T-helper 17 cell (primary cell): ENCODE results near the gene PRRX1. TPM values are rescaled to one million over a fixed set of nuclear protein-coding genes. Genes with fewer than 3 reads are reported as not detected.

ENCODE experiments used
- ATAC-seq: fragments of 150-1000 bp; cut with Tn5 transposase; 2 replicates; pipeline ENCODE4 v1.10.0; 2021; ENCODE audit warnings: mild to moderate bottlenecking, moderate library complexity
- DNase-seq, 3 donors: peaks; one replicate each; pipeline versions ENCODE4 v3.0.0 to v3.0.0-alpha.2; 2020 to 2021
- H3K9me3 ChIP-seq: one replicate; pipeline ENCODE4 v1.7.0; 2013; ENCODE audit warnings: low read length, mild to moderate bottlenecking; ENCODE audit not compliant: control insufficient read depth, poor library complexity, severe bottlenecking
- H3K27ac Mint-ChIP-seq: one replicate; pipeline ENCODE4 v1.8.0; 2022; ENCODE audit warnings: mild to moderate bottlenecking, moderate library complexity, mixed read lengths
- H3K27me3 Mint-ChIP-seq: one replicate; pipeline ENCODE4 v1.8.0; 2022; ENCODE audit warnings: mixed read lengths
- H3K36me3 Mint-ChIP-seq: one replicate; pipeline ENCODE4 v1.8.0; 2022; ENCODE audit warnings: low read depth, mixed read lengths
- H3K4me1 Mint-ChIP-seq: one replicate; pipeline ENCODE4 v1.8.0; 2022; ENCODE audit warnings: mild to moderate bottlenecking, mixed read lengths
- H3K4me3 Mint-ChIP-seq: one replicate; pipeline ENCODE4 v1.8.0; 2022; ENCODE audit warnings: mild to moderate bottlenecking, moderate library complexity, mixed read lengths
- total RNA-seq, 4 donors: library from RNA in 2 of 4; stranded (reverse) in 2 of 4; gene quantifications; one replicate each; pipeline ENCODE4 v1.2.3 and lab custom pipeline; 2022 to 2026

The PRRX1 gene
- total RNA-seq, 2 donors from 2014 or later, result not detected

GRCh38 chr1:170755795-170756194 is 91.9 kb downstream of the PRRX1 start:
- no peak overlapping the region for H3K27ac Mint-ChIP-seq
- no peaks in the 10 kb centered on the region for H3K9me3 ChIP-seq
- ATAC-seq (no peak), DNase-seq (no peak)
- H3K36me3 Mint-ChIP-seq, result no peaks in the 10 kb centered on the region
- no peaks in the 10 kb centered on the region for H3K4me1 Mint-ChIP-seq
- H3K27me3 Mint-ChIP-seq, result peaks cover 9% of the 10 kb centered on the region
- no peak overlapping the region for H3K4me3 Mint-ChIP-seq

DNA sequence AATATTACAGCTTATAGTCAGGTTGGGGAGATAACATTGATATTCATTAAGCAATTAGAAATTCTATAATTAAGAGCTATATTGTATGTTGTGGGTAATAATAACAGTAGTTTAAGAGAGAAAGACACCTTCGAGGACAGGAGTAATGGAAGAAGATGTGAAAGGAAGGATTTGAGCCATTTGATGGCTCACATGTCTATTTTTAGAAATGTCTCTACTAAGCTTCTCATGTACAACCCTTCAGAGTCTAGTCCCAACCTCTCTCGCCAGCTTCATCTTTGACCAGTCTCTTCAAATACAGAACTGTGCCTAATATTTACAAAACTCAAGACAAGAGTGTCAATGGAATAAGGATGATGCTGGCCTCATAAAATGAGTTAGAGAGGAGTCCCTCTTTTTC is 95.1 kb downstream of the PRRX1 start:
- DNase-seq (no peak), ATAC-seq (no peak)

GRCh38 chr1:170765279-170765678 is 101.3 kb downstream of the PRRX1 start:
- DNase-seq (no peak), ATAC-seq (no peak)
- Mint-ChIP-seq H3K4me3 (no peak overlapping the region), H3K36me3 (no peaks in the 10 kb centered on the region), H3K4me1 (no peaks in the 10 kb centered on the region), H3K27me3 (no peaks in the 10 kb centered on the region), H3K27ac (no peak overlapping the region)
- no peaks in the 10 kb centered on the region for H3K9me3 ChIP-seq

More for the DNA sequence above, 95.1 kb downstream of the PRRX1 start:
- no peak overlapping the region for H3K27ac Mint-ChIP-seq
- no peaks in the 10 kb centered on the region for H3K4me1 Mint-ChIP-seq
- H3K27me3 Mint-ChIP-seq, result peaks cover 4% of the 10 kb centered on the region
- no peak overlapping the region for H3K4me3 Mint-ChIP-seq
- H3K9me3 ChIP-seq, result no peaks in the 10 kb centered on the region
- no peaks in the 10 kb centered on the region for H3K36me3 Mint-ChIP-seq

DNA sequence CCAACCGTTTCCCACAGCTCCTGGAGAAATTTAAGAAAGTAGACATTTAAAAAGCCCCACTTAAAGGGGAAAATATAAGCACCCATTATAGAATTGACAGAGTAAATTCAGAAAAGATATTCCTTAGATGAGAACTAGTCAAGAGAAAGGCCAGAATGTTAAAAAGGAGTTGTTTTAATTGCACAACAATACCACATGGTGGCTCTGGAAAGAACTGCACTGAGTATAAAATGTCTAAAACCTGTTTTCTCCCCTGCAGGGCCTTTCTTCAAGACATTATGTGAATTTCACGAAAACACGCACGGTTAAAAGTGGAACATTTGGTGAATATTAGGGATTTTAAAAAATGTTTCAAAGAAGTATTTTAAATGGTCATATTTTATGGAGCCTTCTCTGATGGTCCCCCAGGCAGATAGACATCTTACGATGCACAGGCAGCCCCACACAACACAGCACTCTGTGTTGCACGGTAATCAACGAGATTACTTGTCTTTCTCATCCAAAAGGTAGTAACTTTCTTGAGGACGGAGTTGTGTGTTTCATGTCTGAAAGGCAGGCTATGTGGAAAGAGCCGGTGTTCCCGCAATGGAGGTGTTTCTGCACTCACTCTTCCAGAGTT is 101.9 kb downstream of the PRRX1 start:
- no peak overlapping the region for H3K27ac Mint-ChIP-seq
- no peaks in the 10 kb centered on the region for H3K27me3 Mint-ChIP-seq
- no peaks in the 10 kb centered on the region for H3K4me1 Mint-ChIP-seq

DNA sequence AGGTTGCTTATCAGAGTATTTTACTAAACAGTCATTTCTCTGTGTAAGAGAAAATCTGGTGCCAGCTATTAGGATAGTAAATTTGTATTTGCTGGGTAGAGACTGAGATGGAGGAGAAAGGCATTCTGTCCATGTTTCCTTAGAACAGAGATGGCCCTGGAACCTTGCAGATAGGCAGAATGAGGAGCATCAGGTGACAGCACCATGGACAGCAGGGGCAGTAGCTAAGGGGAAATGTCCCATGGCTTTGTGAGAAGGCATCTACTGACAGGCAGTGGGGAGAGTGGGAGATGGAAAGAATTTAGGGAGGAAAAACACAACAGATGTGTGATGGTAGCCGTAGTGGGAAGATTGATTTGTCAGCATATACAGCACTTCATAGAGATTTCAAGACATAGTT is 105.0 kb downstream of the PRRX1 start:
- no peaks in the 10 kb centered on the region for H3K9me3 ChIP-seq
- ATAC-seq (no peak), DNase-seq (no peak)
- Mint-ChIP-seq H3K27ac (no peak overlapping the region), H3K36me3 (no peaks in the 10 kb centered on the region), H3K4me3 (no peak overlapping the region), H3K4me1 (no peaks in the 10 kb centered on the region), H3K27me3 (no peaks in the 10 kb centered on the region)

More for the DNA sequence above, 101.9 kb downstream of the PRRX1 start:
- H3K9me3 ChIP-seq, result no peaks in the 10 kb centered on the region
- no peak overlapping the region for H3K4me3 Mint-ChIP-seq
- ATAC-seq, result no peak
- DNase-seq, result no peak
- no peaks in the 10 kb centered on the region for H3K36me3 Mint-ChIP-seq

- no peak overlapping the region for H3K4me3 Mint-ChIP-seq
- ATAC-seq (no peak), DNase-seq (no peak)
- H3K9me3 ChIP-seq, result no peaks in the 10 kb centered on the region
- H3K27ac Mint-ChIP-seq, result no peak overlapping the region
- H3K36me3 Mint-ChIP-seq, result no peaks in the 10 kb centered on the region
- no peaks in the 10 kb centered on the region for H3K27me3 Mint-ChIP-seq
- H3K4me1 Mint-ChIP-seq, result no peaks in the 10 kb centered on the region
These were observed 105.8 kb downstream of the PRRX1 start for GRCh38 chr1:170769691-170770090.

DNA sequence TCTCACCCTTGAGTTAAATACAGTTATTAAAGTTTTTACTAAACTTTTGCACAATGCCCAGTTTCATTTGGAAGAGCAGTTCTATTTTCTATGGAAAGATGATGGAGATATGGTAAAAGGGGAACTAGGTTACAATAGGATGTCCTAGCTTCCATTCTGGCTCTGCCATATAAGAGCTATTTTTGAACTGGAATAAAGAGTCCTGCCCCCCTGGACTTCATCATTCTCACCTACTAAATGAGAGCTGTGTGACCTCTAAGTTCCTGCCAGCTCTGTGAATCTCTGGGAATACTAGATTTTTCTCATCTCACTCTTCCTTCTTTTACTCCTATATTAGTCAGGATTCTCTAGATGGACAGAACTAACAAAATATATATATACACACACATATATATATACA is 106.3 kb downstream of the PRRX1 start:
- no peak for ATAC-seq
- no peak overlapping the region for H3K4me3 Mint-ChIP-seq
- no peaks in the 10 kb centered on the region for H3K4me1 Mint-ChIP-seq
- DNase-seq, result no peak
- H3K36me3 Mint-ChIP-seq, result no peaks in the 10 kb centered on the region
- H3K27me3 Mint-ChIP-seq, result no peaks in the 10 kb centered on the region
- no peaks in the 10 kb centered on the region for H3K9me3 ChIP-seq
- H3K27ac Mint-ChIP-seq, result no peak overlapping the region

- Mint-ChIP-seq H3K4me1 (no peaks in the 10 kb centered on the region), H3K4me3 (no peak overlapping the region), H3K27ac (no peak overlapping the region), H3K27me3 (no peaks in the 10 kb centered on the region), H3K36me3 (no peaks in the 10 kb centered on the region)
- no peaks in the 10 kb centered on the region for H3K9me3 ChIP-seq
- ATAC-seq (no peak), DNase-seq (no peak)
These were observed 112.3 kb downstream of the PRRX1 start for GRCh38 chr1:170776252-170776651.

- ATAC-seq (no peak), DNase-seq (no peak)
- Mint-ChIP-seq H3K4me3 (no peak overlapping the region), H3K27me3 (no peaks in the 10 kb centered on the region), H3K36me3 (no peaks in the 10 kb centered on the region), H3K27ac (no peak overlapping the region), H3K4me1 (no peaks in the 10 kb centered on the region)
- H3K9me3 ChIP-seq, result no peaks in the 10 kb centered on the region
These were observed 112.8 kb downstream of the PRRX1 start for GRCh38 chr1:170776777-170777176.

Other genes starting within 250 kb of the PRRX1 start
- 10 to 100 TPM; 20.0 to 20.7 TPM for gene GORAB, start 132.0 kb upstream of the PRRX1 start, total RNA-seq